Measurements from ENCODE around the gene NEIL1.

- TF ChIP-seq CTCF (IDR thresholded peaks at IDR 0.05) (no peak), POLR2AphosphoS5 (IDR thresholded peaks at IDR 0.05) (no peak)
Measured at GRCh38 chr15:75371486-75371885, 24.6 kb downstream of the NEIL1 start.

Measured in breast epithelium (tissue), 3 donors.